ENCODE measurements around the gene SMIM33.

DNA sequence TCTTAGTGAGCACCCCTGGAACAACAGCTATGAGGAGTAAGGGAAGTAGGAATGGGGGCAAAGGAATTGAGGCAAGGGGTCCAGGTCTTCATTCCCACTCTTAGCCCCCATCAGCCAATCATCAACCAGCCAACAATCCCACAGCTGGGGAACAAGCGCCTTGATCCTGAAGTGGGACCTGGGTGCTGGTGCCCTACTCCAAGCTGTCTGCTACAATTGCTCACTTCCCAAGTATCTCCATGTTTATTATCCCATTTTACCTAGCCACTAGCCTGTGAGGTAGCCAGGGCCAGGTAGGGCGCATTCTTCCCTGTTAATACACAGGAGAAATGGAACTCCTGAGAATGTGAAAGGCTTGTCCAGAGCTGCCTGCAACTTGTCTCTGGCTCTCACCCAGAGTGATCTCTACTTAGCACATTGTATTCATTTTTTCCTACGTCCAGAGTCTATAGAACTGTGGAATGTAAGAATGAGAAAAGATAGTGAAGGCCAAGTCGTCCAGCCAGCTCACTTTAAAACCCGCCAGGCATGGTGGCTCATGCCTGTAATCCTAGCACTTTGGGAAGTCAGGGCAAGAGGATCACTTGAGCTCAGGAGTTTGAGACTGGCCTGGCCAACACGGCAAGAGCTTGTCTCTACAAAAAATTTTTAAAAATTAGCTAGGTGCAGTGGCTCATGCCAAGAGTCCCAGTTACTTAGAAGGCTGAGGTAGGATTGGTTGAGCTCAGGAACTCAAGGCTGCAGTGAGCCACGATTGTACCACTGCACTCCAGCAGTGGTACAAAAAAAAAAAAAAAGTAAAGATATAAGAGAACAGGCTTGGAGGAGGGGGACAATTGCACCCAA, 25.3 kb upstream of the SMIM33 start:
- TF ChIP-seq, protein P1, sequence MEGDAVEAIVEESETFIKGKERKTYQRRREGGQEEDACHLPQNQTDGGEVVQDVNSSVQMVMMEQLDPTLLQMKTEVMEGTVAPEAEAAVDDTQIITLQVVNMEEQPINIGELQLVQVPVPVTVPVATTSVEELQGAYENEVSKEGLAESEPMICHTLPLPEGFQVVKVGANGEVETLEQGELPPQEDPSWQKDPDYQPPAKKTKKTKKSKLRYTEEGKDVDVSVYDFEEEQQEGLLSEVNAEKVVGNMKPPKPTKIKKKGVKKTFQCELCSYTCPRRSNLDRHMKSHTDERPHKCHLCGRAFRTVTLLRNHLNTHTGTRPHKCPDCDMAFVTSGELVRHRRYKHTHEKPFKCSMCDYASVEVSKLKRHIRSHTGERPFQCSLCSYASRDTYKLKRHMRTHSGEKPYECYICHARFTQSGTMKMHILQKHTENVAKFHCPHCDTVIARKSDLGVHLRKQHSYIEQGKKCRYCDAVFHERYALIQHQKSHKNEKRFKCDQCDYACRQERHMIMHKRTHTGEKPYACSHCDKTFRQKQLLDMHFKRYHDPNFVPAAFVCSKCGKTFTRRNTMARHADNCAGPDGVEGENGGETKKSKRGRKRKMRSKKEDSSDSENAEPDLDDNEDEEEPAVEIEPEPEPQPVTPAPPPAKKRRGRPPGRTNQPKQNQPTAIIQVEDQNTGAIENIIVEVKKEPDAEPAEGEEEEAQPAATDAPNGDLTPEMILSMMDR (IDR thresholded peaks at IDR 0.05) = no peak
- no peak for TF ChIP-seq POLR2A (IDR thresholded peaks at IDR 0.05)
- no peak for TF ChIP-seq EP300 (IDR thresholded peaks at IDR 0.05)

Measured in sigmoid colon (tissue), 4 donors.